ENCODE data around the gene MFN2. TPM values are rescaled to one million over a fixed set of nuclear protein-coding genes. Genes with fewer than 3 reads are reported as not detected.
A peak's percentile ranks its signal among the peaks of the same experiment; 100 is the strongest.

The MFN2 gene
- total and polyA plus RNA-seq, 9 of the 15 experiments (the other 6 are each of a cell fraction or from before 2014, with no cell fraction given): 10.5 to 158 (median 87.1) TPM

- TF ChIP-seq ZBTB40 (IDR thresholded peaks at IDR 0.05) (peak; percentile 61; the same call in 1 of the 2 replicates), ZBTB40 (CRISPR knock-in tag; IDR thresholded peaks at IDR 0.05) (no peak), ZKSCAN8 (CRISPR knock-in tag; IDR thresholded peaks at IDR 0.05) (0 out of 2 replicates have a peak, but pooled peaks have one; percentile 37), ZNF174 (CRISPR knock-in tag; IDR thresholded peaks at IDR 0.05) (no peak), ZNF212 (CRISPR knock-in tag; IDR thresholded peaks at IDR 0.05) (no peak), E2F5 (CRISPR knock-in tag; IDR thresholded peaks at IDR 0.05) (no peak), CBX8 (IDR thresholded peaks at IDR 0.05; ENCODE audit: borderline replicate concordance, extremely low read depth, low read depth, low read length, poor library complexity, severe bottlenecking) (no peak), C11orf30 (IDR thresholded peaks at IDR 0.05; ENCODE audit: low read depth) (peak; percentile 55), ZNF165 (CRISPR knock-in tag; IDR thresholded peaks at IDR 0.05; ENCODE audit: borderline replicate concordance) (no peak), ZNF592 (IDR thresholded peaks at IDR 0.05) (peak; percentile 51), THAP7 (CRISPR knock-in tag; IDR thresholded peaks at IDR 0.05) (no peak), RFX7 (CRISPR knock-in tag; IDR thresholded peaks at IDR 0.05) (no peak), ZNF24 (IDR thresholded peaks at IDR 0.05) (peak; percentile 60; the same call in 1 of the 2 replicates)
These were observed 34.8 kb downstream of the MFN2 start (continued) for GRCh38 chr1:12015001-12015491.
